Mesangial cell (primary cell): ENCODE data around the gene TOPAZ1. TPM values are rescaled to one million over a fixed set of nuclear protein-coding genes. Genes with fewer than 3 reads are reported as not detected.

Experiments used
- total RNA-seq: library from RNA; depleted of rRNA; stranded (reverse); fragments of >200 nt; gene quantifications from 2 replicates; pipeline ENCODE4 v1.2.3, GENCODE V29; 2015

TOPAZ1 gene
- total RNA-seq: not detected in 2 replicates

DNA sequence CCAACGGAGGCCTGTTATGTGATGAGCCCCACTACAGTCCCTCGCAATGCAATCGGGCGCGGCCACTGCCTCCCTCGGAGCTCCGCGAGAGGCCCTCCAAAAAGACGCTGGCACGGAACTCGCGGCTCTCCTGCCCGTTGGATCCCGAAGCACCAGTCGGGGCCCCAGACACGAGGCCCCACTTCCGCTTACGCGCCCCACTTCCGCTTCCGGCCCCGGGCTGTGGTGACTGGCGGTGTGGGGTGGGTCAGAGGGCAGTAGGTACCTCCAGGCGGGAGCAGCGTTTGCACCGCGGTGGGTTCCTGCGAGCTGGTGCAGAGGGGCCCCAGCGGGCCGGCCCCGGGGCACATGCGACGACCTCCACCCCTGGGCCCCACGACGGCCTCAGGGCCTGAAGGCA, at the start of gene TOPAZ1:
TOPAZ1 (plus strand) TSS at position 181 of the 400 bp plus-strand sequence; CDS start at position 349, 168 bp downstream.

DNA sequence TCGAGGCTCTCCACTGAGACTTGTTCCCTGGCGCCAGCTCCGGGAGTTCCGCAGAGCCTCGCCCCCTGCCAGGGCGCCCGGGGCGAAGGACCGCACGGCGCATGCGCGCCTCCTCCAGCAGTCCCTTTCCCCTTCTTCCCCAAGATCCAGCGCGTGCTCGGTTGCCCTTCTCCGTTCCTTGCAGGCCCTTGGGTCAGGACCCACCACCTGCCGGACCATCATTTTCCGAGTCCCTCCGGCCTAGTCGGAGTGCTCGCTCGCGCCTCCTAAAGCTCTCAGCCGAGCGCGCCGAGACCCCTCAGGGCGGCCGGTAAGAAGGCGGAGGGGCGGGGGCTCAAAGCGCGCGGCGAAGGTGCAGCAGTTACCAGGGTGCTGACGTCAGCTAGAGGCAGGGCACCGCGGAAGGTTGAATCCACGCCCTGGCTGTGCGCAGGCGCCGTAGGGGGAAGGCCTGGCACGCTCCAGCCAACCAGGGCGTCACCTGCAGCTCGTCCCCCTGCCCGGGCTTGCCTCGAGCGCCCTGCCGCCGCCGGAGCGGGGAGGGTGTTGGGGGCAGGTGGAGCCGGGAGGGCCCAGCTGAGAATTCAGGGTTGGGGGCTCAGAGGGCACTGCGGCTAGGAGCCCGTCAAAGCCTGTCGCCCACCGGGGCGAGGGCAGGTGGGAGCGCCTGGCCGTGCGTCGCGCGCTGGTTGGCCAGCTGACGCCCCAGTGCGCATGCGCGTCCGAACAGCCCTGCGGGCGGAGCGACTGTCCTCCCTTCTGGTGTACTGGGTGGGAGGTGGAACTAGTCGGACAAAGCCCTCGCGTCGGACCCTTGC, 96.5 kb downstream of the TOPAZ1 start, which contains the start of gene TCAIM:
TCAIM (plus strand) TSS at position 757 of the 818 bp plus-strand sequence. CDS start 16,017 bp downstream, outside the sequence.

Other genes with a start within 250 kb of the TOPAZ1 start
- 15.3 and 20.5 TPM in 2 replicates for gene TCAIM, start 96.9 kb downstream of the TOPAZ1 start, total RNA-seq
- gene ZNF445, start 235.8 kb downstream of the TOPAZ1 start, total RNA-seq: 3.6 and 7.5 TPM in 2 replicates